KMS-11 (cell line): ENCODE measurements around the gene DCTN2.

Source experiments
- H2AFZ ChIP-seq: fragments of 200-600 bp; sonication (generic); 2 replicates; pipeline ENCODE4 v1.6.1; 2016; ENCODE audit warnings: antibody characterized with exemption, mixed run types, low read depth
- H3K27ac ChIP-seq: fragments of 200-600 bp; sonication (generic); 2 replicates; pipeline ENCODE4 v1.6.1; 2016; ENCODE audit warnings: mild to moderate bottlenecking, mixed run types
- H3K27me3 ChIP-seq: fragments of 200-600 bp; sonication (generic); 2 replicates; pipeline ENCODE4 v1.6.1; 2017; ENCODE audit warnings: mild to moderate bottlenecking, low read depth, mixed run types, moderate library complexity; ENCODE audit not compliant: insufficient read depth
- H3K36me3 ChIP-seq: fragments of 200-600 bp; sonication (generic); 2 replicates; pipeline ENCODE4 v1.6.1; 2017; ENCODE audit warnings: mild to moderate bottlenecking, mixed run types; ENCODE audit not compliant: insufficient read depth
- H3K4me1 ChIP-seq: fragments of 200-600 bp; sonication (generic); 2 replicates; pipeline ENCODE4 v1.6.1; 2016; ENCODE audit warnings: mild to moderate bottlenecking, low read depth, mixed run types; ENCODE audit not compliant: poor library complexity, severe bottlenecking
- H3K4me2 ChIP-seq: fragments of 200-600 bp; sonication (generic); 2 replicates; pipeline ENCODE4 v1.7.0; 2016; ENCODE audit warnings: mild to moderate bottlenecking, mixed run types
- H3K4me3 ChIP-seq: fragments of 200-600 bp; sonication (generic); IDR thresholded peaks from 2 replicates; pipeline ENCODE4 v1.6.1; 2017; ENCODE audit warnings: low read depth, low read length, mixed read lengths; ENCODE audit not compliant: insufficient read depth
- H3K79me2 ChIP-seq: fragments of 200-600 bp; sonication (generic); 2 replicates; pipeline ENCODE4 v1.6.1; 2016; ENCODE audit warnings: low read depth, mixed run types; ENCODE audit not compliant: insufficient read depth
- H3K9ac ChIP-seq: fragments of 200-600 bp; sonication (generic); 2 replicates; pipeline ENCODE4 v1.6.1; 2016; ENCODE audit warnings: mild to moderate bottlenecking, mixed run types
- H4K20me1 ChIP-seq: fragments of 200-600 bp; sonication (generic); 2 replicates; pipeline ENCODE4 v1.6.1; 2016; ENCODE audit warnings: mild to moderate bottlenecking, mixed run types; ENCODE audit not compliant: insufficient read depth
- CTCF ChIP-seq: fragments of 200-600 bp; sonication (generic); conservative IDR thresholded peaks from 2 replicates; pipeline ENCODE4 v1.6.1; 2017; ENCODE audit warnings: low read depth, mild to moderate bottlenecking, antibody characterized with exemption, low read length, moderate library complexity, mixed read lengths

Gene DCTN2

GRCh38 chr12:57552835-57553313 is 5.9 kb upstream of the DCTN2 start:
- Histone ChIP-seq H2AFZ (no peak overlapping the region), H3K27ac (no peak overlapping the region), H3K4me2 (no peak overlapping the region), H3K36me3 (no peaks in the 10 kb centered on the region), H3K9ac (no peak overlapping the region), H3K4me3 (no peak overlapping the region), H4K20me1 (no peaks in the 10 kb centered on the region), H3K27me3 (peaks cover 23% of the 10 kb centered on the region), H3K4me1 (peaks cover 22% of the 10 kb centered on the region), H3K79me2 (no peaks in the 10 kb centered on the region)
- no peak for TF ChIP-seq CTCF

- Histone ChIP-seq H3K4me1 (peaks cover 28% of the 10 kb centered on the region), H3K27me3 (peaks cover 29% of the 10 kb centered on the region), H3K79me2 (no peaks in the 10 kb centered on the region), H3K9ac (no peak overlapping the region), H4K20me1 (no peaks in the 10 kb centered on the region), H2AFZ (no peak overlapping the region), H3K27ac (no peak overlapping the region), H3K36me3 (no peaks in the 10 kb centered on the region), H3K4me2 (no peak overlapping the region), H3K4me3 (no peak overlapping the region)
- TF ChIP-seq CTCF = no peak
Measured at GRCh38 chr12:57552306-57552651, 5.3 kb upstream of the DCTN2 start.

GRCh38 chr12:57551637-57552305 is 4.8 kb upstream of the DCTN2 start:
- peaks cover under 1% of the 10 kb centered on the region; the same call in 1 of the 2 replicates for H3K79me2 ChIP-seq
- H3K4me3 ChIP-seq = no peak overlapping the region
- TF ChIP-seq CTCF = no peak
- no peak overlapping the region for H3K9ac ChIP-seq
- H2AFZ ChIP-seq = no peak overlapping the region
- H3K27ac ChIP-seq = no peak overlapping the region
- no peak overlapping the region for H3K4me2 ChIP-seq
- H3K4me1 ChIP-seq = peaks cover 28% of the 10 kb centered on the region
- H4K20me1 ChIP-seq = no peaks in the 10 kb centered on the region
- no peaks in the 10 kb centered on the region for H3K36me3 ChIP-seq
- peaks cover 30% of the 10 kb centered on the region for H3K27me3 ChIP-seq

GRCh38 chr12:57550641-57551549 is 3.9 kb upstream of the DCTN2 start:
- Histone ChIP-seq H3K36me3 (no peaks in the 10 kb centered on the region), H3K27ac (no peak overlapping the region), H3K27me3 (peaks cover 30% of the 10 kb centered on the region), H2AFZ (no peak overlapping the region), H3K9ac (no peak overlapping the region), H3K79me2 (peaks cover 10% of the 10 kb centered on the region), H3K4me1 (peaks cover 33% of the 10 kb centered on the region), H4K20me1 (no peaks in the 10 kb centered on the region), H3K4me3 (peak overlapping the region; percentile 8), H3K4me2 (peak overlapping the region; percentile 80; the same call in 1 of the 2 replicates)
- no peak for TF ChIP-seq CTCF
